GM18508 (cell line): ENCODE measurements around the gene GPR89A.
"Not testable (repeated sequence)": the region's sequence is repeated elsewhere in the genome, so short reads cannot be mapped to it uniquely, and the experiment has no call there.

ENCODE experiments used
- ATAC-seq: cut with Tn5 transposase; IDR thresholded peaks from one replicate; pipeline ENCODE4 v1.9.1; 2021; ENCODE audit warnings: moderate number of reproducible peaks; ENCODE audit not compliant: insufficient read depth, unreplicated experiment

GPR89A gene

GRCh38 chr1:145684858-145685257 lies 77.1 kb downstream of the GPR89A start:
- ATAC-seq, result not testable (repeated sequence)

- ATAC-seq, result not testable (repeated sequence)
These were observed 78.3 kb downstream of the GPR89A start for GRCh38 chr1:145686078-145686477.

- ATAC-seq, result no peak
These were observed 80.5 kb downstream of the GPR89A start for GRCh38 chr1:145688328-145688727.

GRCh38 chr1:145688924-145689323 lies 81.1 kb downstream of the GPR89A start:
- ATAC-seq, result no peak

- ATAC-seq, result no peak
These were observed 82.1 kb downstream of the GPR89A start for GRCh38 chr1:145689922-145690321.

GRCh38 chr1:145690587-145691558 lies 83.1 kb downstream of the GPR89A start:
- no peak for ATAC-seq

- no peak for ATAC-seq
These were observed 85.1 kb downstream of the GPR89A start for GRCh38 chr1:145692785-145693443.

- ATAC-seq, result no peak
These were observed 88.2 kb downstream of the GPR89A start for GRCh38 chr1:145695821-145696629.

GRCh38 chr1:145696630-145696960 lies 88.8 kb downstream of the GPR89A start:
- ATAC-seq, result no peak

- ATAC-seq, result no peak
These were observed 93.6 kb downstream of the GPR89A start for GRCh38 chr1:145701306-145701862.

- no peak for ATAC-seq
These were observed 94.3 kb downstream of the GPR89A start for GRCh38 chr1:145702052-145702451.

- no peak for ATAC-seq
These were observed 95.0 kb downstream of the GPR89A start for GRCh38 chr1:145702826-145703225.

GRCh38 chr1:145705622-145706021 lies 97.8 kb downstream of the GPR89A start:
- no peak for ATAC-seq

- ATAC-seq, result no peak
These were observed 98.4 kb downstream of the GPR89A start for GRCh38 chr1:145706086-145706664.

GRCh38 chr1:145707183-145707867 lies 99.5 kb downstream of the GPR89A start, which contains the start of gene PDZK1:
TSS of gene PDZK1 (minus strand) at chr1:145707368. CDS start at chr1:145688021, 19,347 bp downstream.
- ATAC-seq, result no peak

GRCh38 chr1:145708063-145708462 lies 100.3 kb downstream of the GPR89A start:
- ATAC-seq, result no peak

- no peak for ATAC-seq
These were observed 102.7 kb downstream of the GPR89A start for GRCh38 chr1:145710291-145711027.

GRCh38 chr1:145711213-145711651 lies 103.4 kb downstream of the GPR89A start:
- no peak for ATAC-seq
